ENCODE results near the gene SYNDIG1L.

Gene SYNDIG1L

DNA sequence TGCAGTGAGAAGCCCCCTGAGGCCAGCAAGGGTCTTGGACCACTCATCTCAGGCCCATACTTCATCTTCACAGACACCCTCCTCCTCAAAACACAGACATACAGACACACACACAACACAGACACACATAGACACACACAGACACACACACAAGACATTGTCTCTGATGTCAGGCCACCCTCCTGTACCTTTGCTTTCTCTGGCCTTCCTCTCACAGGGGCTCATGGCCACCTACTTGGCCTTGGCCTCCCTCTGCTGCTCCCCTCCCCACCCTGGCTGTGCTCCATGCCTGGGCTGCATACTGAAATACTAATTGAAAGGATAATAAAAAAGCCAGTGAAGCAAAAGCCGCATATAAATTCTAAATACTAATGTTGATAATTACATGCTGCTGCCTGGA lies 1.6 kb upstream of the SYNDIG1L start:
- DNase-seq: no peak

DNA sequence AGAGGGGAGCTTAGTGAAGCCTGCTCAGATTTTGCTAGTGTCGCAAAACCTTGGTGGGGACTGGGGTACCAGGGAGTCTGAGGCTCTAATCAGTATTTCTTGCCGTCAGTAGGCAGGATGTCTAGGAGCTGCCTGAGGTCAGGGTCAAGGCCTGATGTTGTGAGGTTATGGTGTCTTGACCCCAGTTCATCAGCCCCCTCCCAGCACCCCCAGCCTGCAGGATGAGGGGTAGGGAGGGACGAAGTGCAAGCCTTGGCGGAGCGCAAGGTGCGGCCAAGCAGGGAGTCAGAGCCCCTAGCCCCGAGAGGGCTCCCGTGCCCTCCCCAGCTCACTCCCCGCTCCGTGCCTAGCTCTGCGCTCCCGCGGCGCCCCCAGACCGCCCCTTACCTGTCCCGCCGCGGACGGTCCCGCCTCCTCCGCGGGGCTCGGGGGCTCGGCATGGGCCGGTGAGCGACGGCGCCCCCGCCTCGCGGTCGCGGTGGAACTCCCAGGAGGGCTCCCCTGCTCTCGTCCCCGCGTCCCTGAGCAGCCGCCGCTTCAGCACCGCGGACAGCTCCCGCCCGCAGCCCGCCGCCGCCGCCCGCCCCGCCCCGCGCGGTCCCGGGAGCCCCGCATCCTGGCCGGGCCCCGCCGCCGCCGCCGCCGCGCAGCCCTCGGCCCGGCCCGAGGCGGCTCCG lies 347 bp downstream of the SYNDIG1L start:
- no peak for DNase-seq

GRCh38 chr14:74424606-74425005 lies 1.4 kb downstream of the SYNDIG1L start:
- no peak for DNase-seq

DNA sequence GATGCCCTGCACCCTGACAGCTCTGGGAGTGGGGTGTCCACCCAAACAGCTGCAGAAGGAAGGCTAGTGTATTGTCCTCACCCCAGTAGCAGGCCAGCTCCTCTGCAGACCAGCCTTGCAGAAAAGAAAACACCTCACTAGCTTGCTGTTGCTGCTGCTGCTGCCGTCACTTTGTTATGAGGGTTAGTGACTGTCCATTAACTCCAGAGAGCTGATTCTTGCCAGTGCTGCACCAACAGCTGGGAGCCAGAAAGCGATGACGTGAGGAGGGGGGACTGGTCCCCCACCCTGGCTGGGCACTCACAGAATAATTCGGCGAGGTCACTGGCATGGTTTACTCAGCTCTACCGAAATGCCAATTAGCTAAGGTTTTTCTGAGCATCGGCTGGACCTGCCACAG lies 2.8 kb downstream of the SYNDIG1L start:
- no peak for DNase-seq

DNA sequence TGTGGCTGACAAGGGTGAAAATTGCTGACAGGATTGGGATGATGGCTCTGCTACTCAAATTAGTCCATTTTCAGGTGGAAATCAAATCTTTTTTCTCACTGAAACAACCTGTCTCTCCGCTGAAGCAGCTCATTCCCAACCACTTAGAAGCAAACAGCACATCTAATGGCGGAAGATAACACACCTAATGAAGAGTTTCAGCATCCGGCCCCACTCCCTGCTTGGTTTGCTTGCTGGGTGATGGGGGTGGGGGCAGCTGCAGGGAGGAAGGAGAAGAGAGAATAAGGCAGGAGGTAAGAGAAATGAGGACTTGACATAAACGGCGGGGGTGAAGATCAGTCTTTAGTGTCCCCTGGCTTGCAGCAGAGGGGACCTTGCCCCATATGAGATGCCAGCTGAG lies 4.0 kb downstream of the SYNDIG1L start:
- no peak for DNase-seq

DNA sequence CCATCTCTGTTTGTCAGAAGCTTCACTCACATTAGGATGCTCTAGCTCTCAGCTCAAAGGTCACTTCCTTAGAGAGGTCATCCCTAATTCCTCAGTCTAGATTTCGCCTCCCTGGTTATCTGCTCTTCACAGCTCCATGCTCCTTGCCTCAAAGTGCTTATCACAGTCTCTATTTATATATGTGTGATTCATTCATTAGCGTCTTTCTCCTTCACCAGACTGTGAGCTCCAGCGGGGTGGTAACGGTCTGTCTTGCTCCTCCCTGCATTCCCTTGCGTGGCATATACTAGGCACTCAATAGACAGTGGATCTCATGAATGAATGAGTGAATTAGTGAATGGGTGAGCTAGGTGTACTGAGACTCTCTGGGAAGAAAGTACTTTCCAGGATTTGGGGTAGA lies 6.9 kb downstream of the SYNDIG1L start:
- DNase-seq: no peak

DNA sequence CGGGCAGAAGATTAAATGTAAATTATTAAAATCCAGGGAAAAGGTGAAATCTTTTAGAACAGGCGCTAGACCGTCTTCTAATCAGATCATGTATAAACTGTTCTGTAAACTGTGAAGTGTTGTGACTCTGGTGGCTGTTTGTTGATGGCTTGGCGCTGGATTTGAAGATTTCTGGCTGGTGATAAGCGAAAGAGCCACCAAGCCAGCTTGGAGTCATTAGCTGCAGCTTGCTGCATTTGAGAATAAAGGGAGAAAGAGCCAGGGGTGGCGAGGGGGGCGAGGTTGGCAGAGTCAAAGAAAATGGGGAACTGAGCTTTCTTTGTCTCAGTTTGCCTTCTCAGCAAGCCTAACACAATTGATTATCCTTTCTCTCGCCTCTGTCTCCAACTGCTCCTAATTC lies 8.0 kb downstream of the SYNDIG1L start:
- no peak for DNase-seq

GRCh38 chr14:74417611-74418010 lies 8.4 kb downstream of the SYNDIG1L start:
- no peak for DNase-seq

GRCh38 chr14:74417201-74417600 lies 8.8 kb downstream of the SYNDIG1L start:
- DNase-seq: no peak

DNA sequence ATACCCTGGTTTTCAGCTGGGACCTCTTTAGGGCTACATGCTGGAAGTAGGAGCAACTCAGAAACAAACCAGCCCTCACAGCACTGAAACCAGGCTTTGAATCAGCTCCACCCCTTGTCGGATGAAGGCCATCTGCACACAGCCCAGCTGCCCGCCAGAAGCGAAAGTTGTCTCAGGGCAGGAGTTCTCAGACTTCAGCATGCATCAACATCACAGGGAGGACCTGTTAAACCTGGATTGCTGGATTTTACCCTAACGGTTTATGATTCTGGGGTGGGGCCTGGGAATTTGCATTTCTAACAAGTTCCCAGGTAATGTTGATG lies 10.9 kb downstream of the SYNDIG1L start:
- DNase-seq: no peak

GRCh38 chr14:74414403-74415114 lies 11.5 kb downstream of the SYNDIG1L start:
- no peak for DNase-seq

DNA sequence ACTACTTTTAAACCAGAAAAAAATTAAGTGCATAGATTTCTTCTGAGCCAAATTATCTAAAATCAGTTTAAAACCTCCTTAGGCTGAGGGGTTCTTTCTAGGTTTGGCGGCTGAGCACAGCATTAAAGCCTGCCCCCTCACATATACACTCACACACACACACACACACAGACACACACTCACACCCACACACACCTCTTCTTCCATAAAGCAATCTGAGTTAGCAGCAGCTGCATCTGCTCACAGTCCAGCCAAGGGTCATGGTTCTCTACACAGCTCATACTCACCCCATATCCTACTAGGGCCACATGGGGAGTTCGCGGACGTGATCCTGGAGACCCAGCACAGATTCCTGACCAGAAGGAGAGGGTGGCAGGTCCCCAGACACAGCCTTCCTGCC lies 12.4 kb downstream of the SYNDIG1L start:
- no peak for DNase-seq

GRCh38 chr14:74412753-74413152 lies 13.3 kb downstream of the SYNDIG1L start:
- DNase-seq: no peak

- no peak for DNase-seq
Measured at GRCh38 chr14:74411671-74412070, 14.3 kb downstream of the SYNDIG1L start.

DNA sequence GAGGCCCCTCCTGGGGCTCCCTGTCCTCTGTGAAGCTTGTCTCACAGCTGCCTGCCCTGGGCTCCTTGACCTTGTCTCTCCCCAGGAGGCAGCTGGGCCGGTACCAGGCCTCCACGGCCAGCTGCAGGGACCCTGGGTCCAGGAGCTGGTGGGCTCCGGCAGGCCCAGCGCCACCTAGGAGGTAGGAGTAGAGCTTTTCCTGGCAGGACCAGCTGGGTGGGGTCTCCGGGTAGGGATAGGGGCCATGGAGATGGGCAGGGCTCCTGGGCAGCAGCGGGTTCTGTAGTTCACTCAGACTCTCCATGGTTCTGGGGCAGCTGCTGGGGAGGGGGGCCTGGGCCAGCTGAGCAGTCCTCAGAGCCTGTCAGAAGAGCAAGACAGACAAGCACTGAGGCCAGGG lies 16.6 kb downstream of the SYNDIG1L start:
- no peak for DNase-seq

- DNase-seq: no peak
Measured at GRCh38 chr14:74408870-74409269, 17.1 kb downstream of the SYNDIG1L start.

- no peak for DNase-seq
Measured at GRCh38 chr14:74407801-74408154, 18.2 kb downstream of the SYNDIG1L start.

DNA sequence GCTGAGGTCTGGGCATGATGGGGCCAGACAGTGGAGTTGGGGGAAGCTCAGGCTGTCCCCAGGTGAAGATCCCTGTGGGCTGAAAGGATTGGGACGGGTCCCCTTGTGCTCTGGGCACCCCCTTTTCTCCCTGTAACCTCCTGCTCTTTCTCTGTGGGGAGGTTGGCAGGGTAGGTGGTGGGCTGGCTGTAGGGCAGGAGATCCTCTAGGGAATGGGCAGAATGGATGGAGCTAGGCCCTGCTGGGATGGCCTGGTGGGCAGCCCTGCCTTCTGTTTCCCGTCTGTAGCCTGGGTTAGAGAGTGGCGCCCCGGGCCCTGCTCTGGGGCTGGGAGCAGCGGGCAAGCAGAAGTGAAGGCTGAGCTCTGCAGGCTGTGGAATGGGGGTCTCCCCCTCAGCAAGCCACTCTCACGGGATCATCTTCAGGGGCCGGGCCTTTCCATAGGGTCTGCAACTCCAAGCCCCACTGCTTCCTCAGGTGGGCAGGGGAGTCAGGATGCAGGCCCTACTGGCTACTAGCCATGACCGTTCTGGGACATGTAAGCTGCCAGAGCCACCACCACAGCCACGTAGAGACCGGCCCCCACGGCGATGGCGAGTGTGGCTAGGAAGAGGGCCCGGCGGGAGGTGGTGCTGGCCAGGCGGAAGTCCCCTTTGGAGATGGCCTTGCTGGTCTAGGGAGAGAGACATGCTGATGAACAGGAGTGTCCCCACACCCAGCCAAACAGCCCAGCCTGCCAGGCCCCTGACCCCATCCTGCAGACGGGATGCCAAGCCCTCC lies 18.8 kb downstream of the SYNDIG1L start:
- DNase-seq: no peak

DNA sequence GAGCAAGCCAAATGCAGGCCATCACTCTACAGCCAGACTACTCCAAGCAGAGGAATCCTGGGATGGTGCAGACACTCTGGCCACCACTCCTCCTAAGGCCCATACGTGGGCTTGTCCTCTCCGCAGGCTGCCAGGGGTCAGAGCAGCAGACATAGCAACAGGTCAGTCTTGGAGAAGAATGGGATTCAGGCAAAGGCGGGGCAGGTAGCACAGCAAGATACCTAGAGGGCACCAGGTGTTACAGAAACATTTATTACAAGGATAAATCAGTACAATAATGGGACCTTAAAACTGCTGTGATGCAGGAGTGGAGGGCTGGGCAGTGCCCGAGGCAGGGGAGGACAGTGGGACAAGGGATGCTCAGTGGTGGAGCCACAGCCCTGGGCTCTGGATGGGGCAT lies 20.3 kb downstream of the SYNDIG1L start:
- no peak for DNase-seq

- DNase-seq: no peak
Measured at GRCh38 chr14:74404435-74404834, 21.6 kb downstream of the SYNDIG1L start.

- no peak for DNase-seq
Measured at GRCh38 chr14:74403619-74404417, 22.2 kb downstream of the SYNDIG1L start.

GRCh38 chr14:74402401-74403251 lies 23.4 kb downstream of the SYNDIG1L start:
- DNase-seq: peak; percentile 78

Measured in NCI-H1694 (cell line).